PFSK-1 (cell line): ENCODE data around the gene EMP3.

Experiments
- FOXP2 ChIP-seq: optimal IDR thresholded peaks from 2 replicates; pipeline ENCODE3; 2011; ENCODE audit warnings: borderline replicate concordance, control low read depth, inconsistent platforms; ENCODE audit not compliant: insufficient read depth; ENCODE audit errors: extremely low read length, extremely low read depth
- POLR2AphosphoS5 ChIP-seq: IDR thresholded peaks from 2 replicates; pipeline ENCODE4 v1.6.1; 2012; ENCODE audit warnings: low read depth, mild to moderate bottlenecking, control low read depth, low read length, moderate library complexity
- REST ChIP-seq, 2 experiments: IDR thresholded peaks; 2 replicates each; pipeline versions ENCODE4 v1.6.1 to v1.8.0; 2011 to 2012; ENCODE audit warnings: low read depth in 2 of 2, low read length in 2 of 2, control low read depth in 1 of 2, inconsistent platforms in 1 of 2, mild to moderate bottlenecking in 1 of 2, moderate library complexity in 1 of 2; ENCODE audit not compliant: insufficient read depth in 1 of 2
- SIN3A ChIP-seq: IDR thresholded peaks from 2 replicates; pipeline ENCODE4 v1.6.1; 2012; ENCODE audit warnings: mild to moderate bottlenecking, low read length, moderate library complexity, borderline replicate concordance; ENCODE audit not compliant: insufficient read depth
- TAF1 ChIP-seq: IDR thresholded peaks from 2 replicates; pipeline ENCODE4 v1.6.1; 2012; ENCODE audit warnings: low read length, control low read depth, borderline replicate concordance; ENCODE audit not compliant: insufficient read depth

EMP3 gene

GRCh38 chr19:48290401-48290770, 35.0 kb upstream of the EMP3 start:
- TF ChIP-seq FOXP2 (no peak), TAF1 (no peak), SIN3A (no peak), REST (IDR thresholded peaks at IDR 0.05; ENCODE audit: insufficient read depth in 1 of 2, low read depth in 2 of 2, low read length in 2 of 2) (no peak), POLR2AphosphoS5 (no peak)

GRCh38 chr19:48290771-48291488, 34.4 kb upstream of the EMP3 start:
- no peak for TF ChIP-seq SIN3A

DNA sequence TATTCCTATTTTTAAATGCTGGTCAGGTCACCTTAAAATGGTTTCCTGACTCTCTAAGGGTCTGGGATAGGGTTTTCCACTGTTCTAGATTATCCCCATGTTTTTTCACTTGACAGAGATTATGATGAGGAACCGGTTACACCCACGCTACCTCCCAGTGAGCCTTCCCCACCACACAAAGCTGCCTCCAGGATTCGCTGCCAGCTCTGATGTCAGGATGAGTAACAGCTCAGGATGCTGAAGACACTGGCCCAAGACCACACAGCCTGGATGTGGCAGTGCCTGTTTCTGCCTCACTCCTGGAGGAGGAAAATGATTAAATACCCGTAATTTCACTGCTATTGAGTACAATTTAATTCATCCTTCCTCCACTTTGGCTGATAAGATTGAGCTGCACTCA, 32.6 kb upstream of the EMP3 start:
- TF ChIP-seq SIN3A, result no peak
- TF ChIP-seq TAF1, result no peak
- no peak for TF ChIP-seq FOXP2
- TF ChIP-seq REST (IDR thresholded peaks at IDR 0.05; ENCODE audit: insufficient read depth in 1 of 2, low read depth in 2 of 2, low read length in 2 of 2), result no peak

DNA sequence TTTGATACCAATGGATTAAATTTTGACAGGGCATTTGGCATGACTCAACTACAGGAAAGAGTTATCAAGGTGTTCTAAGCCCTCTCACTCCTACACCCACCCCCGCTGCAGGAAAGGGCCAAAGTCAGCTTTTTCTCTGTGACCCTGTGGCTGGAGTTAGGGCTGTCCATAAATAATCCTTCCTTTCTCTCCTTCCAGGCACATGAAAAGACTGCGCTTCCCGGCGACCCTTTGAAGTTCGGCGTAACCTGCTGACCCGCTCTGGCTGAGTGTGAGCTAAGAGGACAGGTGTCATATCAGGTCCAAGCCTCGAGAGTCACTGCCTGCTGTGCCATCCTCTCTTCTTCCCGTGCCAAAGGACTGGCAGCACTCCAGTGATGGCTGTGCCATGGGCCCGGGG, 29.9 kb upstream of the EMP3 start:
- TF ChIP-seq FOXP2 (no peak), POLR2AphosphoS5 (no peak)

DNA sequence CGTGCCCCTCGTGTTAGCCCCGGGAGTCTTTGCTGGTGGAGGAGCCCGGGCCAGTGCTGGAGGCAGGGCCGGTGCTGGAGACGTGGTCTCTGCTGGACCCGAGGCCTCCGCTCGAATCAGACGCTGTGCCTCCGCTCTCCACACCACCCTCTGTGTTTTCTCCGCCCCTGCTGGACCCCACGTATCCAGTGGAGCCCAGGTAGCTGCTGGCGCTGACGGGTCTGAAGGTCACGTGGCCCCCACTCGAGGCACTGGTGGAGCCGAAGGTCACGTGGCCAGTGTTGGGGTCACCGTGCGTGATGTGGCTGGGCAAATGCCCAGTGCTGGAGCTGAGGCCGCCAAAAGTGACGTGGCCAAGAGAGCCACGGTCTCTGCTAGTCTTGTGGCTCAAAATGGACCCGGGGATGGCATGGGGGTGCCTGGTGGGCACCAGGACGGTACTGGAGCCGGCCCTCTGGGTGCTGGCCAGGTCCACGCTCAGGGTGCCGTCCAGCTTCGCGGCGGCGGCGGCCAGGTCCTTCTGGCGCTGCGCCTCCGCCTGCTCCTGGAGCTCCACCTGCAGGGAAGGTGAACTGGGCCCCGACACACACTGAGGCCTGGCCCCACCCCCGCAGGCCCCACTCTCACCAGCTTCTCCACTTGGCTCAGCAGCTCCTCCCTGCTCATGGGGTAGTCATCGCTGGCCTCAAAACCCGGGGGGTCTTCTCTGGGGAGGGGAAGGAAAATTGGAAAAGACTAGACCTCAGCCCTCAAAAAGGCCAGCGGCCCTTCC, 28.2 kb upstream of the EMP3 start:
- TF ChIP-seq REST (IDR thresholded peaks at IDR 0.05; ENCODE audit: insufficient read depth in 1 of 2, low read depth in 2 of 2, low read length in 2 of 2) (no peak), FOXP2 (no peak), SIN3A (no peak), POLR2AphosphoS5 (no peak), TAF1 (no peak)

DNA sequence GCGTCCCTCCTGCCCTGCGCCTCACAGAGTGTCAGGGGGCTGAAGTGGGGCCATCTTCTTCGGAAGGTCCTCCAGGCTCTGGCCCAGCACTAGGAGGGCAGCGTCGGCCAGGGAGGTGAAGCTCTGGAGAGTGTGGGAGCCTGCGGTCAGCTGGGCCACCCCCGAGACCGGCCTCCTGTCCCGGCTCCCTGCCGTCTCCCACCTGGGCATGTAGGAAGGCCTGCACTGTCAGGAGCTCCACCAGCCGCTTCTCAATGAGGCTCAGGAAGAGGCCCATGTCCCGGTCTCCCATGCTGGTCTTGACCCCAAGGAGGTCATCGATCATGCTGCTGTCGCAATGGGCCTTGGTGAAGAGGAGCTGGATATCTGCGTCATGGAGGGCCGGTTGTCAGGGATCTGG, 27.4 kb upstream of the EMP3 start:
- TF ChIP-seq FOXP2 (no peak), REST (IDR thresholded peaks at IDR 0.05; ENCODE audit: insufficient read depth in 1 of 2, low read depth in 2 of 2, low read length in 2 of 2) (no peak), POLR2AphosphoS5 (no peak), TAF1 (no peak)
